HEK293 (cell line): ENCODE measurements around the gene AP5S1.

Experiments used
- CTCF ChIP-seq: fragments of 450-650 bp; formaldehyde crosslinking; IDR thresholded peaks from 2 replicates; pipeline ENCODE4 v1.5.1; 2016; ENCODE audit warnings: missing biosample characterization, missing genetic modification characterization
- SETDB1 ChIP-seq: IDR thresholded peaks from one replicate; pipeline ENCODE4 v1.6.1; 2017; ENCODE audit warnings: mild to moderate bottlenecking, low read length, moderate library complexity, mixed read lengths; ENCODE audit not compliant: insufficient read length
- SP2 ChIP-seq: fragments of 450-650 bp; formaldehyde crosslinking; IDR thresholded peaks from 2 replicates; pipeline ENCODE4 v1.5.1; 2016; ENCODE audit warnings: missing biosample characterization, missing genetic modification characterization
- YY1 ChIP-seq: fragments of 450-650 bp; formaldehyde crosslinking; IDR thresholded peaks from 2 replicates; pipeline ENCODE4 v1.5.1; 2018; ENCODE audit warnings: missing biosample characterization, missing genetic modification characterization
- ZNF350 ChIP-seq: fragments of 450-650 bp; formaldehyde crosslinking; IDR thresholded peaks from 2 replicates; pipeline ENCODE4 v1.5.0; 2017; ENCODE audit warnings: missing biosample characterization, mild to moderate bottlenecking, missing genetic modification characterization
- ZNF37A ChIP-seq: fragments of 450-650 bp; IDR thresholded peaks from 2 replicates; pipeline ENCODE4 v1.5.1; 2018; ENCODE audit warnings: missing biosample characterization, missing genetic modification characterization
- ZNF558 ChIP-seq: fragments of 450-650 bp; formaldehyde crosslinking; IDR thresholded peaks from 2 replicates; pipeline ENCODE4 v1.5.1; 2016; ENCODE audit warnings: missing biosample characterization, missing genetic modification characterization

- TF ChIP-seq CTCF (tag by site-specific recombination) (no peak), ZNF558 (tag by site-specific recombination) (no peak), SP2 (tag by site-specific recombination) (no peak), ZNF37A (tag by site-specific recombination) (no peak), YY1 (tag by site-specific recombination) (no peak), SETDB1 (no peak), ZNF350 (tag by site-specific recombination) (no peak)
Measured at GRCh38 chr20:3857405-3857804, 37.1 kb downstream of the AP5S1 start.
